A549 (cell line): ENCODE results near the gene PLD4. TPM values are rescaled to one million over a fixed set of nuclear protein-coding genes. Genes with fewer than 3 reads are reported as not detected.
A peak's percentile ranks its signal among the peaks of the same experiment; 100 is the strongest.

Experiments
- ATAC-seq, 2 experiments: fragments of 200-7000 bp in 1 of 2; fragments of >200 bp in 1 of 2; cut with Nextera tagmentation in 1 of 2; cut with Tn5 transposase in 1 of 2; 3 replicates each; pipeline versions ENCODE4 v1.8.0 to v1.9.1; 2018 to 2020; ENCODE audit warnings: mild to moderate bottlenecking in 1 of 2, moderate library complexity in 1 of 2
- CTCF ChIA-PET: fragments of 300-600 bp; sonication (Branson Sonifier 250); formaldehyde crosslinking; extraction: SDS; loops from one replicate; lab custom pipeline; 2021; ENCODE audit warnings: antibody characterized with exemption, inconsistent platforms; lab: Yijun Ruan, JAX
- POLR2A ChIA-PET: fragments of 350-600 bp; formaldehyde crosslinking; extraction: SDS; loops from one replicate; lab custom pipeline; 2021; ENCODE audit warnings: antibody characterized with exemption, inconsistent platforms; lab: Yijun Ruan, JAX
- DNase-seq, 2 experiments: peaks; one replicate each; pipeline versions ENCODE4 v3.0.0 to v3.0.0-alpha.2; 2011 to 2016; ENCODE audit warnings: low read depth in 1 of 2, low spot score in 1 of 2
- FAIRE-seq: peaks from 2 replicates; lab custom pipeline; 2011; peaks lifted over from hg19 to GRCh38; lab: Jason Lieb, UNC
- H3K27ac ChIP-seq, 2 experiments: fragments of >200 bp; sonication (Bioruptor Twin); formaldehyde crosslinking; 3 replicates each; pipeline ENCODE4 v1.5.1; 2016 to 2017
- H3K4me1 ChIP-seq: fragments of >200 bp; sonication (Bioruptor Twin); formaldehyde crosslinking; 3 replicates; pipeline ENCODE4 v1.6.1; 2016
- H3K4me2 ChIP-seq: fragments of >200 bp; sonication (Bioruptor Twin); formaldehyde crosslinking; 3 replicates; pipeline ENCODE4 v1.6.1; 2016
- H3K4me3 ChIP-seq: fragments of >200 bp; sonication (Bioruptor Twin); formaldehyde crosslinking; 3 replicates; pipeline ENCODE4 v1.5.1; 2016
- H3K9me3 ChIP-seq: fragments of >200 bp; sonication (Bioruptor Twin); formaldehyde crosslinking; 3 replicates; pipeline ENCODE4 v1.6.1; 2016
- CBX2 ChIP-seq: fragments of 200-600 bp; sonication (generic); IDR thresholded peaks from 2 replicates; pipeline ENCODE4 v1.6.1; 2016; ENCODE audit warnings: low read depth, mild to moderate bottlenecking, borderline replicate concordance
- CTCF ChIP-seq: fragments of >200 bp; sonication (Bioruptor Twin); formaldehyde crosslinking; IDR thresholded peaks from 3 replicates; pipeline ENCODE4 v1.5.1; 2016
- EP300 ChIP-seq, 2 experiments: fragments of >200 bp; sonication (Bioruptor Twin); formaldehyde crosslinking; IDR thresholded peaks; 2 replicates in 1 of 2; 3 replicates in 1 of 2; pipeline ENCODE4 v1.6.1; 2016 to 2017
- GATA3 ChIP-seq: IDR thresholded peaks from 2 replicates; pipeline ENCODE4 v1.6.1; 2012; ENCODE audit warnings: borderline replicate concordance
- JUN ChIP-seq, 2 experiments: fragments of >200 bp; sonication (Bioruptor Twin); formaldehyde crosslinking; IDR thresholded peaks; 2 replicates in 1 of 2; 3 replicates in 1 of 2; pipeline ENCODE4 v1.6.1; 2016 to 2017
- JUNB ChIP-seq: fragments of >200 bp; sonication (Bioruptor Twin); formaldehyde crosslinking; IDR thresholded peaks from 2 replicates; pipeline ENCODE4 v1.6.1; 2016
- MAX ChIP-seq: IDR thresholded peaks from 2 replicates; pipeline ENCODE4 v1.6.1; 2012
- NR3C1 ChIP-seq: fragments of >200 bp; sonication (Bioruptor Twin); formaldehyde crosslinking; IDR thresholded peaks from 3 replicates; pipeline ENCODE4 v1.6.1; 2017
- PHF8 ChIP-seq: fragments of 200-600 bp; sonication (generic); IDR thresholded peaks from 2 replicates; pipeline ENCODE4 v1.6.1; 2016; ENCODE audit warnings: low read depth, mild to moderate bottlenecking, antibody characterized with exemption, moderate library complexity, borderline replicate concordance
- POLR2A ChIP-seq: IDR thresholded peaks from 2 replicates; pipeline ENCODE4 v1.6.1; 2012; ENCODE audit warnings: mild to moderate bottlenecking, low read length
- RAD21 ChIP-seq, 2 experiments: fragments of >200 bp in 1 of 2; sonication (Bioruptor Twin) in 1 of 2; formaldehyde crosslinking in 1 of 2; IDR thresholded peaks in 1 of 2; conservative IDR thresholded peaks in 1 of 2; 2 replicates in 1 of 2; 3 replicates in 1 of 2; pipeline ENCODE4 v1.6.1; 2012 to 2018; ENCODE audit warnings: inconsistent platforms in 1 of 2
- REST ChIP-seq: fragments of 200-600 bp; sonication (generic); IDR thresholded peaks from 2 replicates; pipeline ENCODE4 v1.6.1; 2016; ENCODE audit warnings: antibody characterized with exemption, mild to moderate bottlenecking, moderate library complexity
- SMC3 ChIP-seq: fragments of >200 bp; sonication (Bioruptor Twin); formaldehyde crosslinking; IDR thresholded peaks from 3 replicates; pipeline ENCODE4 v1.6.1; 2018; ENCODE audit warnings: inconsistent platforms
- TFCP2L1 ChIP-seq: fragments of 250-450 bp; sonication (Bioruptor Pico); IDR thresholded peaks from 2 replicates; pipeline ENCODE4 v1.5.0; 2021; ENCODE audit warnings: mild to moderate bottlenecking
- USF2 ChIP-seq: fragments of 450-650 bp; IDR thresholded peaks from 2 replicates; pipeline ENCODE4 v1.6.1; 2014; ENCODE audit warnings: antibody characterized with exemption
- WGBS: methylation state at CpG from one replicate; pipeline ENCODE4 v1.1.6; 2017; ENCODE audit errors: missing lambda C conversion rate; 5-methylcytosine and 5-hydroxymethylcytosine counted together
- polyA plus RNA-seq, 4 experiments: library from polyadenylated mRNA; depleted of rRNA in 3 of 4; stranded (reverse); fragments of >200 nt; fragmentation: RNase III in 1 of 4; extraction: RNeasy Plus Mini Kit Qiagen cat#74134 plus additional on column Dnase treatment in 1 of 4; gene quantifications; 2 replicates in 3 of 4; 3 replicates in 1 of 4; pipeline ENCODE4 v1.2.3, GENCODE V29; 2011 to 2017

Gene PLD4
- polyA plus RNA-seq, 2 of the 4 experiments (the other 2 are of a cell fraction), result 0.01 TPM

GRCh38 chr14:104975481-104976197, 51.0 kb downstream of the PLD4 start:
- Histone ChIP-seq H3K4me2 (peak overlapping the region; percentile 97), H3K4me3 (0 out of 3 replicates have a peak overlapping the region, but pooled peaks have one; percentile 17), H3K9me3 (no peaks in the 10 kb centered on the region), H3K27ac (peak overlapping the region; percentile 97 to 99), H3K4me1 (peaks cover 86% of the 10 kb centered on the region)
- DNase-seq (peak in 1 of 2 experiments; percentile 49), FAIRE-seq (no peak)
- WGBS, result 61% methylated on average over 16 of the region's 21 CpGs
- POLR2A ChIA-PET, result interaction anchor here (0.9 to 3.8 kb wide), 4 partner anchors 10 to 112 kb away, joined by 4 to 76 read pairs (median 20); partner anchors contain the start of genes CDCA4 and CLBA1
- no peak for TF ChIP-seq NR3C1
- peak in 1 of 2 experiments; percentile 42; a peak in 1 of 5 replicates for TF ChIP-seq RAD21 (conservative IDR thresholded peaks at IDR 0.05 in 1 of 2, IDR thresholded peaks at IDR 0.05 in 1 of 2)
- TF ChIP-seq, all 56 proteins: peak for 1
- ATAC-seq, result no peak
- CTCF ChIA-PET, result interaction anchor here (0.6 to 6.6 kb wide), 34 partner anchors 9 to 514 kb away, joined by 3 to 235 read pairs (median 5); partner anchors contain the start of genes CDCA4, CEP170B and CLBA1

- WGBS, result 23% methylated on average over 15 of the region's 21 CpGs
Measured at GRCh38 chr14:104976198-104977007, 51.7 kb downstream of the PLD4 start.

More at GRCh38 chr14:104976198-104977007, 51.7 kb downstream of the PLD4 start:
- H3K4me2 ChIP-seq, result peak overlapping the region; percentile 97
- no peaks in the 10 kb centered on the region for H3K9me3 ChIP-seq
- DNase-seq (peak; percentile 64 to 90), ATAC-seq (peak in 1 of 2 experiments; percentile 56; a peak in 3 of 6 replicates), FAIRE-seq (no peak)
- peak overlapping the region; percentile 63 for H3K4me3 ChIP-seq
- TF ChIP-seq RAD21 (conservative IDR thresholded peaks at IDR 0.05 in 1 of 2, IDR thresholded peaks at IDR 0.05 in 1 of 2), result peak; percentile 87 to 92
- no peak for TF ChIP-seq TFCP2L1 (CRISPR knock-in tag)
- TF ChIP-seq PHF8, result no peak
- TF ChIP-seq MAX, result peak; percentile 59
- TF ChIP-seq CTCF, result peak; percentile 91
- TF ChIP-seq POLR2A, result 0 out of 2 replicates have a peak, but pooled peaks have one; percentile 21
- TF ChIP-seq SMC3, result peak; percentile 96
- no peak for TF ChIP-seq JUNB
- no peak for TF ChIP-seq REST
- TF ChIP-seq USF2, result no peak
- no peak for TF ChIP-seq EP300 (IDR thresholded peaks at IDR 0.05)
- TF ChIP-seq JUN (IDR thresholded peaks at IDR 0.05), result peak in 1 of 2 experiments; percentile 28; a peak in 1 of 5 replicates
- no peak for TF ChIP-seq GATA3
- TF ChIP-seq CBX2, result no peak
- POLR2A ChIA-PET, result interaction anchor here (1.0 kb wide), 1 partner anchor 70 kb away, joined by 4 read pairs; no protein-coding TSS in a partner anchor
- H3K27ac ChIP-seq, result peak overlapping the region; percentile 97 to 99
- H3K4me1 ChIP-seq, result peaks cover 81% of the 10 kb centered on the region
- CTCF ChIA-PET, result interaction anchor here (0.6 to 6.6 kb wide), 37 partner anchors 8 to 513 kb away, joined by 3 to 235 read pairs (median 5); partner anchors contain the start of genes CDCA4, CEP170B and CLBA1
